Mucosa of descending colon (tissue), 3 donors: ENCODE results near the gene IRF2BP2. TPM values are rescaled to one million over a fixed set of nuclear protein-coding genes. Genes with fewer than 3 reads are reported as not detected.
"Not testable (repeated sequence)": the region's sequence is repeated elsewhere in the genome, so short reads cannot be mapped to it uniquely, and the experiment has no call there.

ENCODE experiments used
- ATAC-seq: fragments of 200-7000 bp; cut with Tn5 transposase; one replicate; pipeline ENCODE4 v1.9.1; 2020; ENCODE audit warnings: mild to moderate bottlenecking, moderate library complexity
- DNase-seq, 3 donors: peaks; one replicate each; pipeline ENCODE4 v3.0.0-alpha.2; 2020
- H3K36me3 ChIP-seq: fragments of 200-600 bp; one replicate; pipeline ENCODE4 v1.8.0; 2021; ENCODE audit warnings: low read depth, mild to moderate bottlenecking
- H3K4me1 ChIP-seq: fragments of 200-600 bp; one replicate; pipeline ENCODE4 v1.8.0; 2021; ENCODE audit warnings: low read depth, mild to moderate bottlenecking
- H3K4me3 ChIP-seq: fragments of 200-600 bp; one replicate; pipeline ENCODE4 v1.8.0; 2021; ENCODE audit warnings: mild to moderate bottlenecking
- H3K9me3 ChIP-seq: fragments of 200-600 bp; one replicate; pipeline ENCODE4 v1.8.0; 2021; ENCODE audit warnings: mild to moderate bottlenecking
- intact Hi-C, 2 donors: fragments of 100-400 bp; cut with DNase I in 1 of 2; cut with micrococcal nuclease in 1 of 2; formaldehyde crosslinking; loops; one replicate each; pipeline versions ENCODE4 v1.11.0 to v1.11.1; 2022; cut with DNase I, micrococcal nuclease
- total RNA-seq, 3 donors: library from RNA; stranded (reverse); fragmentation: NEBNext Ultra II Directional in 2 of 3; extraction: Animal tissue kit (Norgen Biotek cat#: 25700) in 2 of 3; gene quantifications; one replicate each; pipeline versions ENCODE4 v1.2.1 to v1.2.4, GENCODE V29; 2021 to 2023
- TF ChIP-seq, protein P1 (sequence below): fragments of 200-600 bp; IDR thresholded peaks from one replicate; pipeline ENCODE4 v1.8.0; 2022; ENCODE audit warnings: antibody characterized with exemption, mild to moderate bottlenecking
- donor health status: DM: no; HTN: no; CAD: no; lungs with moderate emphysema.
- donor health status: DM: no; HTN: no; CAD: no.
- donor health status: DM: no; HTN: yes; CAD: no.

IRF2BP2 gene
- total RNA-seq, 3 donors from 2014 or later, result 134 to 180 (median 156) TPM

- intact Hi-C loops, result no loop called here
- TF ChIP-seq, protein P1, sequence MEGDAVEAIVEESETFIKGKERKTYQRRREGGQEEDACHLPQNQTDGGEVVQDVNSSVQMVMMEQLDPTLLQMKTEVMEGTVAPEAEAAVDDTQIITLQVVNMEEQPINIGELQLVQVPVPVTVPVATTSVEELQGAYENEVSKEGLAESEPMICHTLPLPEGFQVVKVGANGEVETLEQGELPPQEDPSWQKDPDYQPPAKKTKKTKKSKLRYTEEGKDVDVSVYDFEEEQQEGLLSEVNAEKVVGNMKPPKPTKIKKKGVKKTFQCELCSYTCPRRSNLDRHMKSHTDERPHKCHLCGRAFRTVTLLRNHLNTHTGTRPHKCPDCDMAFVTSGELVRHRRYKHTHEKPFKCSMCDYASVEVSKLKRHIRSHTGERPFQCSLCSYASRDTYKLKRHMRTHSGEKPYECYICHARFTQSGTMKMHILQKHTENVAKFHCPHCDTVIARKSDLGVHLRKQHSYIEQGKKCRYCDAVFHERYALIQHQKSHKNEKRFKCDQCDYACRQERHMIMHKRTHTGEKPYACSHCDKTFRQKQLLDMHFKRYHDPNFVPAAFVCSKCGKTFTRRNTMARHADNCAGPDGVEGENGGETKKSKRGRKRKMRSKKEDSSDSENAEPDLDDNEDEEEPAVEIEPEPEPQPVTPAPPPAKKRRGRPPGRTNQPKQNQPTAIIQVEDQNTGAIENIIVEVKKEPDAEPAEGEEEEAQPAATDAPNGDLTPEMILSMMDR, result no peak
- peaks cover 6% of the 10 kb centered on the region for H3K4me1 ChIP-seq
Measured at GRCh38 chr1:234642428-234642827, 32.5 kb upstream of the IRF2BP2 start.

GRCh38 chr1:234639961-234640360 is 30.0 kb upstream of the IRF2BP2 start:
- intact Hi-C loops, result no loop called here
- TF ChIP-seq, protein P1, result no peak
- H3K4me3 ChIP-seq, result no peak overlapping the region
- no peaks in the 10 kb centered on the region for H3K9me3 ChIP-seq
- peaks cover 6% of the 10 kb centered on the region for H3K4me1 ChIP-seq
- DNase-seq (no peak), ATAC-seq (no peak)
- H3K36me3 ChIP-seq, result no peaks in the 10 kb centered on the region

More at GRCh38 chr1:234642428-234642827, 32.5 kb upstream of the IRF2BP2 start:
- DNase-seq (no peak), ATAC-seq (no peak)
- H3K4me3 ChIP-seq, result no peak overlapping the region
- H3K9me3 ChIP-seq, result no peaks in the 10 kb centered on the region
- no peaks in the 10 kb centered on the region for H3K36me3 ChIP-seq

DNA sequence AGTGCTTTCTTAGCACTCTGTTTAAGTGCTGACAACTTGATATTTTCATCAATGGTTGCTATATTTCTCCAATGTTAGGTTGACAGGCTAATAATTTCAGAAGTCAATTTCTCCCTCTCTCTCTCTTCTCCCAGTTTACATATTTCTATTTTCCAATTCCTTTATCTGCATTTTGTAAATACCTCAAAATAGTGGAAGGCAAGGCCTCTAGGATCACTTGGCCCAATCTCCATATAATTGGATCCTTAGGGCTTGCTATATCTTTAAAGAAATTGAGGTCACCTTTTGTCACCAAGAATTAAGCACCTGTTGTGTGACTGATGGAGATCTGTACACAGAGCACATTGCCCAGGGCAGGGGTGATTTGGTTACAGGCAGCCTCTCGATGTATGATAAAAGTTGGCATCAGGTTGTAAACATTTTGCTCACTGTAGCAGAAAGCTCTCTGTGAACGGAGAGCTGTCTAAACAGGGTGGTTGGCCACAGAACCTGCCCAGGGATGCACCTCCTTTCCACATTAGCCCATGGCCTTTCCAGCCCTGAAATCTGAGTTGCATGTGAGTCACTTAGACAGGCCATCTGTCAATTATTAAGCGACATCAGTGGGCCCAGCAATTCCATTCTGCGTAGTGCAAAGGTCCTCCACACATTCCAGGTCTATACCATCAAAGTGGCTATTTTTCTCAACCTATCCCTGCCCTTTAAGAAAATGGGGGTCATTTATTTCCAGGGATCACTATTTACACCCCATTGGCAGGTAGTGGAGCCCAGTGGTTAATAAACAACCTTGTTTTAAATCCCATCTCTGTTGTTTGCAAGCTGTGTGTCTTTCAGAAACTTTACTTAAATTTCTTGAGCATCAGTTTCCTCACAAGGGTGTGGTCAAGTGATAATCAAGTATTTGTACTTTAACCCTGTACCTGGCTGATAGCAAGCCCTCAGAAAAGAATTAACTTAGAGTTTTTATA is 29.1 kb upstream of the IRF2BP2 start:
- intact Hi-C loops, result no loop called here
- H3K36me3 ChIP-seq, result no peaks in the 10 kb centered on the region
- H3K4me3 ChIP-seq, result no peak overlapping the region
- TF ChIP-seq, protein P1, result no peak
- no peaks in the 10 kb centered on the region for H3K9me3 ChIP-seq
- ATAC-seq, result peak; percentile 76
- peaks cover 6% of the 10 kb centered on the region for H3K4me1 ChIP-seq
- no peak for DNase-seq

GRCh38 chr1:234634922-234635321 is 24.9 kb upstream of the IRF2BP2 start:
- H3K4me1 ChIP-seq, H3K36me3 ChIP-seq, H3K9me3 ChIP-seq, intact Hi-C loops, DNase-seq, ATAC-seq, H3K4me3 ChIP-seq: not testable (repeated sequence)

DNA sequence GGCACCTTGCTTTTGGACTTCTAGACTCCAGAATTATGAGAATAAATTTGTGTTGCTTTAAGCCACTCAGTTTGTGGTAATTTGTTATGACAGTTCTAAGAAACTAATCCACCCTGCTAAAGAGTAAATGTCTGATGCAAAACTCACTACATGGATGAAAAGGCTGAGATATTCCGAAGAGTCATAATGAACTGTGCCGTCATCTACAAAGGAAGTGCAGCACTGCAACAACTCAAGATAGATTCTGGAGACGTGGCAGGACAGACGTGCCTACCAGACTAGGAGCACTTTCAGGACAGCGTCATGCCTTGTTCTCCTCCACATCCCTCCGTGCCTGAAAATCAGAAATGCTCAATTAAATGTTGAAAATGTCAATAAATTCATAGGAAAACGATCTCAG is 24.4 kb upstream of the IRF2BP2 start:
- ATAC-seq (no peak), DNase-seq (no peak)
- Histone ChIP-seq H3K4me3 (no peak overlapping the region), H3K36me3 (no peaks in the 10 kb centered on the region), H3K4me1 (peaks cover under 1% of the 10 kb centered on the region), H3K9me3 (no peaks in the 10 kb centered on the region)
- intact Hi-C loops, result no loop called here
- TF ChIP-seq, protein P1, result no peak

- DNase-seq, result no peak
- no peaks in the 10 kb centered on the region for H3K9me3 ChIP-seq
- ATAC-seq, result no peak
- no peak overlapping the region for H3K4me3 ChIP-seq
- TF ChIP-seq, protein P1, result no peak
- H3K4me1 ChIP-seq, result no peaks in the 10 kb centered on the region
- no peaks in the 10 kb centered on the region for H3K36me3 ChIP-seq
- intact Hi-C loops, result no loop called here
Measured at GRCh38 chr1:234633246-234634003, 23.4 kb upstream of the IRF2BP2 start.
